Muscle of leg (tissue), 11 donors: ENCODE data around the gene NRSN2. TPM values are rescaled to one million over a fixed set of nuclear protein-coding genes. Genes with fewer than 3 reads are reported as not detected.
"Not testable (repeated sequence)": the region's sequence is repeated elsewhere in the genome, so short reads cannot be mapped to it uniquely, and the experiment has no call there.

ENCODE experiments used
- DNase-seq: peaks from one replicate; pipeline ENCODE4 v3.0.0; 2013
- H3K27ac ChIP-seq: one replicate; pipeline ENCODE4 v1.5.1; 2013; ENCODE audit warnings: mild to moderate bottlenecking, low read length, control low read depth
- H3K27me3 ChIP-seq: one replicate; pipeline ENCODE4 v1.6.1; 2013; ENCODE audit warnings: low read length; ENCODE audit not compliant: control insufficient read depth, insufficient read depth
- H3K36me3 ChIP-seq: one replicate; pipeline ENCODE4 v1.6.1; 2013; ENCODE audit warnings: low read length; ENCODE audit not compliant: control insufficient read depth, insufficient read depth
- H3K4me1 ChIP-seq: one replicate; pipeline ENCODE4 v1.6.1; 2013; ENCODE audit warnings: low read length; ENCODE audit not compliant: control insufficient read depth, insufficient read depth
- H3K4me3 ChIP-seq: one replicate; pipeline ENCODE4 v1.5.1; 2013; ENCODE audit warnings: low read length, control low read depth
- H3K9me3 ChIP-seq: replicated peaks from 2 replicates; pipeline ENCODE4 v1.6.1; 2013; ENCODE audit warnings: low read depth, low read length; ENCODE audit not compliant: control insufficient read depth
- WGBS: methylation state at CpG from one replicate; pipeline ENCODE4 v1.1.5; 2013; ENCODE audit warnings: missing lambda C conversion rate; ENCODE audit not compliant: insufficient coverage; 5-methylcytosine and 5-hydroxymethylcytosine counted together
- polyA plus RNA-seq, 8 donors: library from polyadenylated mRNA; unstranded; fragments of 120-200 nt; gene quantifications; one replicate each; pipeline versions ENCODE4 v1.2.1 to v1.2.3, GENCODE V29; 2013; ENCODE audit warnings: inconsistent platforms in 1 of 8, low replicate concordance in 1 of 8; ENCODE audit not compliant: insufficient read length in 8 of 8, insufficient read depth in 1 of 8
- total RNA-seq: library from RNA; stranded (reverse); fragments of 120-200 nt; gene quantifications from one replicate; pipeline ENCODE4 v1.2.4, GENCODE V29; 2013

Gene NRSN2
- total and polyA plus RNA-seq, 9 donors, result 12.4 to 33.6 (median 30.9) TPM

DNA sequence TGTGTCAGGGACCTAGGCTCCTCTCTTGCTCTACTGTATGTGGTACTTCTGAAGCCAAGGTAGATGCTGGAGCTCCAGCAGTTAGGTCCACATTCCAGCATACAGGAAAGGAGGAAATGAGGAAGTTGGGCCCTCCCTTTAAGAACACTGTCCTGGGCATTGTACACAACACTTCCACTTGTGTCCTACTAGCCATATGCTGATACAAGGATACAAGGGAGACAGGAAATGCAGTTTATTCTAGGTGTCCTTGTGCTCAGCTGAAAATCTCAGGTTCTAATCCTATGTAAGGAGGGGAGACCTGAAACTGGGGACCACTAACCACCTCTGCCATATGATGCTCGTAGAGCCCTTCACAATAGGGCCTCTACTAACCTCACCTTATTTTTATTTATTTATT lies 37.8 kb downstream of the NRSN2 start:
- no peaks in the 10 kb centered on the region for H3K9me3 ChIP-seq
- DNase-seq, result no peak
- peaks cover 11% of the 10 kb centered on the region for H3K4me1 ChIP-seq
- peaks cover 6% of the 10 kb centered on the region for H3K36me3 ChIP-seq
- no CpG with 5 or more reads among the region's 1 CpG for WGBS
- no peak overlapping the region for H3K4me3 ChIP-seq
- peaks cover 14% of the 10 kb centered on the region for H3K27me3 ChIP-seq
- no peak overlapping the region for H3K27ac ChIP-seq

DNA sequence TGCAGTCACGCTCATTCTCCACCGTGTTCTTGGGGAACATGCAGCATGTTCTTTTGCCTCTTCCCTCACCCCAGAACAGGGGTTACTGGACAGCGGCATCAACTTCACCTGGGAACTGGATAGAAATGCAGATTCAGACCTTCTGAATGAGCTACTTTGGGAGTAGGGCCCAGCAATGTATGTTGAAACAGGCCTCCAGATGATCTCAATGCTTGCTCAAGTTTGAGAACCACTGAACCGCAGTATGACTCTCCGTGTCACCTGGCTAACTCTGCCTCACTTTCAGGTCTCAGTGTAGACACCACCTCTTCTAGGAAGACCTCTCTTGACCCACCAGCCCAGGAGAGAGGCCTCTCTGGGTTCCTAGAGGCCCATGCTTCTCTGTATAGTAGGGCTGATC lies 38.5 kb downstream of the NRSN2 start:
- 94% methylated on average over 2 of the region's 5 CpGs for WGBS
- DNase-seq, result no peak
- peaks cover 6% of the 10 kb centered on the region for H3K36me3 ChIP-seq
- peaks cover 11% of the 10 kb centered on the region for H3K4me1 ChIP-seq
- H3K9me3 ChIP-seq, result no peaks in the 10 kb centered on the region
- H3K27ac ChIP-seq, result no peak overlapping the region
- H3K4me3 ChIP-seq, result no peak overlapping the region
- H3K27me3 ChIP-seq, result peaks cover 9% of the 10 kb centered on the region

- WGBS, result 96% methylated on average over 5 of the region's 8 CpGs
- not testable (repeated sequence) for H3K36me3 ChIP-seq, H3K4me3 ChIP-seq, H3K9me3 ChIP-seq, H3K27me3 ChIP-seq, H3K27ac ChIP-seq, DNase-seq, H3K4me1 ChIP-seq
These were observed 39.7 kb downstream of the NRSN2 start for GRCh38 chr20:386634-387033.

DNA sequence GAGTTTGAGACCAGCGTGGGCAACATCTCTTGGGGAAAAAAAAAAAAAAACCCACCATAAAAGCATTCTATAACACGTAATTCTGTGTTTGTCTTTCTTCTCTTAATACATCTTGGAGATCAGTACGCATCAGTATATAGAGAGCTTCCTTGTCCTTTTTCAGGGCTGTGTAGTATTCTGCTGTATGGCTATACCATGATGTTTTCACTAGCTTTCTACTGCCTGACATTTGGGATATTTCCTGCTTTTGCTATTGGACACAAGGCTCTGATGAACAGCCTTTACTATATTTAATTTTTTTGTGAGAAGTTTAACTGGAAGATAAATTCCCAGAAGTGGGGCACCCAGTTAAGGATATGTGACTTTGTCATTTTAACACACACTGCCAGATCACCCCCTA lies 40.6 kb downstream of the NRSN2 start:
- peaks cover 6% of the 10 kb centered on the region for H3K36me3 ChIP-seq
- no peaks in the 10 kb centered on the region for H3K4me1 ChIP-seq
- no peaks in the 10 kb centered on the region for H3K27me3 ChIP-seq
- H3K4me3 ChIP-seq, result no peak overlapping the region
- no peak overlapping the region for H3K27ac ChIP-seq
- no peak for DNase-seq
- H3K9me3 ChIP-seq, result no peaks in the 10 kb centered on the region
- no CpG with 5 or more reads among the region's 3 CpGs for WGBS

- no peak overlapping the region for H3K4me3 ChIP-seq
- 84% methylated on average over 17 of the region's 21 CpGs for WGBS
- H3K27me3 ChIP-seq, result no peaks in the 10 kb centered on the region
- no peak for DNase-seq
- H3K27ac ChIP-seq, result no peak overlapping the region
- peaks cover 6% of the 10 kb centered on the region for H3K36me3 ChIP-seq
- no peaks in the 10 kb centered on the region for H3K9me3 ChIP-seq
- no peaks in the 10 kb centered on the region for H3K4me1 ChIP-seq
These were observed 41.4 kb downstream of the NRSN2 start for GRCh38 chr20:388034-388994.

GRCh38 chr20:389220-389619 lies 42.3 kb downstream of the NRSN2 start:
- H3K27ac ChIP-seq, result no peak overlapping the region
- no peak overlapping the region for H3K4me3 ChIP-seq
- peaks cover 6% of the 10 kb centered on the region for H3K36me3 ChIP-seq
- H3K4me1 ChIP-seq, result no peaks in the 10 kb centered on the region
- H3K27me3 ChIP-seq, result no peaks in the 10 kb centered on the region
- no peaks in the 10 kb centered on the region for H3K9me3 ChIP-seq
- 66% methylated on average over 4 of the region's 6 CpGs for WGBS
- DNase-seq, result no peak

GRCh38 chr20:391041-391711 lies 44.3 kb downstream of the NRSN2 start:
- DNase-seq, result no peak
- H3K27me3 ChIP-seq, result no peaks in the 10 kb centered on the region
- no peaks in the 10 kb centered on the region for H3K9me3 ChIP-seq
- H3K4me3 ChIP-seq, result no peak overlapping the region
- H3K36me3 ChIP-seq, result peaks cover 6% of the 10 kb centered on the region
- no peak overlapping the region for H3K27ac ChIP-seq
- WGBS, result 90% methylated on average over 13 of the region's 29 CpGs
- no peaks in the 10 kb centered on the region for H3K4me1 ChIP-seq

DNA sequence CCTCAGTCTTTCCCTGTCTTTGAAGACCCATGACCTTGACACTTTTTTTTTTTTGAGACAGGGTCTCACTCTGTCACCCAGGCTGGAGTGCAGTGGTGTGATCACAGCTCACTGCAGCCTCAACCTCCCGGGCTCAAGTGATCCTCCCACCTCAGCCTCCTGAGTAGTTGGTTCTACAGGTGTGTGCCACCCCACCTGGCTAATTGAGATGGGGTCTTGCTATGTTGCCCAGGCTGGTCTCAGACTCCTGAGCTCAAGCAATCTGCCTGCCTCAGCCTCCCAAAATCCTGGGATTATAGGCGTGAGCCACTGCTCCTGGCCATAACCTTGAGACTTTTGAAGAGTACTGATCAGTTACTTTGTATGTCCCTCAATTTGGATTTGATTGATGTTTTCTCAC lies 46.4 kb downstream of the NRSN2 start:
- peaks cover 13% of the 10 kb centered on the region for H3K36me3 ChIP-seq

GRCh38 chr20:396252-396618 lies 49.3 kb downstream of the NRSN2 start:
- no peak overlapping the region for H3K27ac ChIP-seq
- 93% methylated on average over 23 of the region's 24 CpGs for WGBS
- H3K36me3 ChIP-seq, result peaks cover 7% of the 10 kb centered on the region

More for the DNA sequence above, 46.4 kb downstream of the NRSN2 start:
- H3K27ac ChIP-seq, H3K4me3 ChIP-seq, H3K4me1 ChIP-seq, H3K9me3 ChIP-seq, DNase-seq, H3K27me3 ChIP-seq: not testable (repeated sequence)
- 100% methylated on average over 1 of the region's 2 CpGs for WGBS

DNA sequence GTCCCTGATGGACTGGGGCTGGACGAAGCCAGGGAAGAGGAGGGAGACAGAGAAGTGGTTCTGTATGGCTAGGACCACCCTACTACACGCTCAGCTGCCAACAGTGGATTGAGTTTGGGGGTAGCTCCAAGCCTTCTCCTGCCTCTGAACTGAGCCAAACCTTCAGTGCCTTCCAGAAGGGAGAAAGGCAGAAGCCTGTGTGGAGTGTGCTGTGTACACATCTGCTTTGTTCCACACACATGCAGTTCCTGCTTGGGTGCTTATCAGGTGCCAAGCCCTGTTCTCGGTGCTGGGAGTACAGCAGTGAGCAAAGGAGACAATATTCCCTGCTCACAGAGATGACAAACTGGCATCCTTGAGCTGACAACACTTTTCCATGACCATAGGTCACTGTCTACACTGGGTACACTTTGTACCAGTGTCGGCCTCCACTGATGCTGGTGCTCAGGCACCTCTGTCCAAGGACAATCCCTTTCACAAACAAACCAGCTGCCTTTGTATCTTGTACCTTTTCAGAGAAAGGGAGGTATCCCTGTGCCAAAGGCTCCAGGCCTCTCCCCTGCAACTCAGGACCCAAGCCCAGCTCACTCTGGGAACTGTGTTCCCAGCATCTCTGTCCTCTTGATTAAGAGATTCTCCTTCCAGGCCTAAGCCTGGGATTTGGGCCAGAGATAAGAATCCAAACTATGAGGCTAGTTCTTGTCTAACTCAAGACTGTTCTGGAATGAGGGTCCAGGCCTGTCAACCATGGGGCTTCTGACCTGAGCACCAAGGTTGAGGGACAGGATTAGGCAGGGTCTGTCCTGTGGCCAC lies 49.9 kb downstream of the NRSN2 start:
- Histone ChIP-seq H3K9me3 (no peaks in the 10 kb centered on the region), H3K27ac (no peak overlapping the region), H3K4me1 (no peaks in the 10 kb centered on the region), H3K4me3 (no peak overlapping the region), H3K27me3 (no peaks in the 10 kb centered on the region), H3K36me3 (peaks cover 7% of the 10 kb centered on the region)
- WGBS, result no CpG with 5 or more reads among the region's 4 CpGs
- no peak for DNase-seq

More at GRCh38 chr20:396252-396618, 49.3 kb downstream of the NRSN2 start:
- Histone ChIP-seq H3K9me3 (no peaks in the 10 kb centered on the region), H3K4me3 (no peak overlapping the region), H3K27me3 (no peaks in the 10 kb centered on the region), H3K4me1 (no peaks in the 10 kb centered on the region)
- DNase-seq, result no peak
